PC-9 (cell line): ENCODE data around the gene PTPN14. TPM values are rescaled to one million over a fixed set of nuclear protein-coding genes. Genes with fewer than 3 reads are reported as not detected.

Experiments used
- BruUV-seq: library from RNA; stranded (reverse); fragments of 400-500 nt; replicated peaks from 2 replicates; lab custom pipeline; 2021; lab: Mats Ljungman, UMichigan
- CTCF ChIA-PET: fragments of 300-600 bp; sonication (Branson Sonifier 250); formaldehyde crosslinking; loops from one replicate; lab custom pipeline; 2022; ENCODE audit warnings: antibody characterized with exemption; lab: Charles Lee
- POLR2A ChIA-PET: fragments of 300-600 bp; sonication (Branson Sonifier 250); formaldehyde crosslinking; loops from one replicate; lab custom pipeline; 2022; ENCODE audit warnings: antibody characterized with exemption; ENCODE audit not compliant: unreplicated experiment; lab: Charles Lee
- DNase-seq, 2 experiments: peaks; one replicate each; pipeline versions ENCODE4 v3.0.0 to v3.0.0-alpha.2; 2015 to 2022; ENCODE audit warnings: mixed read lengths in 1 of 2
- H2AFZ ChIP-seq: fragments of 200-600 bp; sonication (generic); 2 replicates; pipeline ENCODE4 v1.8.1; 2017; ENCODE audit warnings: antibody characterized with exemption
- H3F3A ChIP-seq: fragments of 200-600 bp; sonication (generic); 2 replicates; pipeline ENCODE4 v1.8.1; 2017; ENCODE audit warnings: antibody characterized with exemption, mild to moderate bottlenecking, low read depth; ENCODE audit not compliant: insufficient read depth
- H3K27ac ChIP-seq: fragments of 200-600 bp; sonication (generic); 2 replicates; pipeline ENCODE4 v1.6.1; 2016; ENCODE audit warnings: mixed run types
- H3K27me3 ChIP-seq: fragments of 200-600 bp; sonication (generic); 2 replicates; pipeline ENCODE4 v1.6.1; 2016; ENCODE audit warnings: low read depth, mixed run types; ENCODE audit not compliant: insufficient read depth
- H3K36me3 ChIP-seq: fragments of 200-600 bp; sonication (generic); 2 replicates; pipeline ENCODE4 v1.6.1; 2016; ENCODE audit warnings: low read depth, mixed run types
- H3K4me1 ChIP-seq: fragments of 200-600 bp; sonication (generic); replicated peaks from 2 replicates; pipeline ENCODE4 v1.6.1; 2016; ENCODE audit warnings: mixed run types; ENCODE audit not compliant: insufficient read depth
- H3K4me2 ChIP-seq: fragments of 200-600 bp; sonication (generic); 2 replicates; pipeline ENCODE4 v1.6.1; 2017; ENCODE audit warnings: mixed run types
- H3K4me3 ChIP-seq: fragments of 200-600 bp; sonication (generic); 2 replicates; pipeline ENCODE4 v1.6.1; 2016; ENCODE audit warnings: mixed run types
- H3K79me2 ChIP-seq: fragments of 200-600 bp; sonication (generic); 2 replicates; pipeline ENCODE4 v1.6.1; 2017; ENCODE audit warnings: low read depth, mixed run types
- H3K9me2 ChIP-seq: fragments of 200-600 bp; sonication (generic); 2 replicates; pipeline ENCODE4 v1.8.1; 2017; ENCODE audit warnings: mild to moderate bottlenecking; ENCODE audit not compliant: insufficient read depth
- H3K9me3 ChIP-seq: fragments of 200-600 bp; sonication (generic); 2 replicates; pipeline ENCODE4 v1.8.1; 2016; ENCODE audit warnings: low read depth; ENCODE audit not compliant: insufficient read depth
- H4K20me1 ChIP-seq: fragments of 200-600 bp; sonication (generic); 2 replicates; pipeline ENCODE4 v1.8.1; 2017; ENCODE audit not compliant: insufficient read depth
- EZH2 ChIP-seq: fragments of 200-600 bp; sonication (generic); IDR thresholded peaks from 2 replicates; pipeline ENCODE4 v1.8.0; 2017; ENCODE audit warnings: antibody characterized with exemption, low read depth
- intact Hi-C: fragments of 100-400 bp; cut with micrococcal nuclease; formaldehyde crosslinking; loops from one replicate; pipeline ENCODE4 v1.10.0; 2022; ENCODE audit not compliant: unreplicated experiment
- total RNA-seq: library from RNA; stranded (reverse); gene quantifications from 2 replicates; pipeline ENCODE4 v1.2.3, GENCODE V29; 2021
- TF ChIP-seq, protein P1 (sequence below): fragments of 200-600 bp; sonication (generic); conservative IDR thresholded peaks from 2 replicates; pipeline ENCODE4 v1.6.1; 2017; ENCODE audit warnings: mixed run types, antibody characterized with exemption, mild to moderate bottlenecking, moderate library complexity

PTPN14 gene
- total RNA-seq, 1 experiment from 2014 or later = 78.9 TPM

DNA sequence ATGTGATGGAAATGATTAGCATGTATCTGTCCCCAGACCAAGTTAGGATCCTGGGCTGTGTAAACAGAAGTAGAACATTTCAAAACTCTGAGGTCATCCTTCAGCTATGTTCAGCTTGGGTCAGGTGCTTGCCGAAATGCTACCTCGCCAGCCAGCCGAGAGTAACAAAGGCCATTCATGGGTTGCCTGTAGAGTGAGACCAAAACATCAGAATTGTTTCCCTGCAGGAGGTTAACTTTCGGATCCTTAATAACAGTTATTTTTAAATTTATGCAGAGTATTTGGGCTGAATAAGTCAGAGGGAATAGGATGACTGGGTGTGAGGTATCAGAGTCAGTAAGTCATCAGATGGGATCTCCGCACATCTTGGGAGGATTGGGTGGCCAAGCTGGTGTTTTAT lies 234.8 kb downstream of the PTPN14 start:
- CTCF ChIA-PET = interaction anchor here (0.6 kb wide), 1 partner anchor 102 kb away, joined by 4 read pairs; no protein-coding TSS in a partner anchor
- H3K27ac ChIP-seq = no peak overlapping the region

DNA sequence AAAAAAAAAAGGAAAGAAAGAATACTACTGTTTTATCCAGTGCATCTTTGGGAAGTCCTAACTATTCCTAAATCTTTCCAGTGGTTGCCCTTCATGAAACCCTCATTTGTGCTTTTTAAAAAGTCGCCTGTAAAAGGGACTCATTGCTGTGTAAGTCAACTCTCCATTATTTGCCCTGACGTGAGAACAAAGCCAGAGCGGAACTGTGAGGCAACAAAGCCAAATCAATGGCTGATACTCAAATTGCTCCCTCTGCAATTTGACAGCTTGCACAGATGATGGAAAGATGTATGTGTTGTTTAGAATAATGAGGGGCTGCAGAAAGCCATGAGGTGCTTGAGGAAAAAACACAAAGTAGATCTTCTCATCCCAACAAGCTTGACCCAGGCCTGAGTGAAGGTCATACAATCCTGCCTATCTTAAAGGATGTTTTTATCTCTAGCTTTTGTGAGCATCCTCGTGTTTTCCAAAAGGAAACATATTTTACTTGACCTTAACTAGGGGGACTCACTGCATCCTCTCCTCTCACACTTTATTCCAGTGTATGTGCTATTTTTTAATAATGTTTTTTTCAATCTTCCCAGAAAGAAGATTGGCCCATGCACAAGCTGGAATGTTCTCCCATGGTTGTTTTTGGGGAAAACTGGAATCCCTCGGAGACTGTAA lies 237.1 kb downstream of the PTPN14 start:
- BruUV-seq = no TSS peak
- Histone ChIP-seq H2AFZ (no peak overlapping the region), H3K4me1 (no peaks in the 10 kb centered on the region), H3K9me3 (no peaks in the 10 kb centered on the region), H3K4me2 (no peak overlapping the region), H3F3A (no peaks in the 10 kb centered on the region), H4K20me1 (no peaks in the 10 kb centered on the region), H3K9me2 (no peaks in the 10 kb centered on the region), H3K27me3 (no peaks in the 10 kb centered on the region), H3K27ac (no peak overlapping the region), H3K36me3 (no peaks in the 10 kb centered on the region), H3K79me2 (no peaks in the 10 kb centered on the region), H3K4me3 (no peak overlapping the region)
- CTCF ChIA-PET = no interaction called here
- TF ChIP-seq, protein P1, sequence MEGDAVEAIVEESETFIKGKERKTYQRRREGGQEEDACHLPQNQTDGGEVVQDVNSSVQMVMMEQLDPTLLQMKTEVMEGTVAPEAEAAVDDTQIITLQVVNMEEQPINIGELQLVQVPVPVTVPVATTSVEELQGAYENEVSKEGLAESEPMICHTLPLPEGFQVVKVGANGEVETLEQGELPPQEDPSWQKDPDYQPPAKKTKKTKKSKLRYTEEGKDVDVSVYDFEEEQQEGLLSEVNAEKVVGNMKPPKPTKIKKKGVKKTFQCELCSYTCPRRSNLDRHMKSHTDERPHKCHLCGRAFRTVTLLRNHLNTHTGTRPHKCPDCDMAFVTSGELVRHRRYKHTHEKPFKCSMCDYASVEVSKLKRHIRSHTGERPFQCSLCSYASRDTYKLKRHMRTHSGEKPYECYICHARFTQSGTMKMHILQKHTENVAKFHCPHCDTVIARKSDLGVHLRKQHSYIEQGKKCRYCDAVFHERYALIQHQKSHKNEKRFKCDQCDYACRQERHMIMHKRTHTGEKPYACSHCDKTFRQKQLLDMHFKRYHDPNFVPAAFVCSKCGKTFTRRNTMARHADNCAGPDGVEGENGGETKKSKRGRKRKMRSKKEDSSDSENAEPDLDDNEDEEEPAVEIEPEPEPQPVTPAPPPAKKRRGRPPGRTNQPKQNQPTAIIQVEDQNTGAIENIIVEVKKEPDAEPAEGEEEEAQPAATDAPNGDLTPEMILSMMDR = no peak
- TF ChIP-seq EZH2 = no peak
- intact Hi-C loops = loop anchor here (5.0 kb wide), 1 partner anchor 1297 kb away; the partner anchor contains the start of gene ANGEL2
- POLR2A ChIA-PET = no interaction called here
- DNase-seq = no peak

More for the DNA sequence above, 234.8 kb downstream of the PTPN14 start:
- no peaks in the 10 kb centered on the region for H3K4me1 ChIP-seq
- TF ChIP-seq EZH2 = no peak
- TF ChIP-seq, protein P1 = no peak
- 0 out of 2 replicates have a peak, but pooled peaks cover 7% of the 10 kb centered on the region for H3K36me3 ChIP-seq
- no peaks in the 10 kb centered on the region for H4K20me1 ChIP-seq
- no peaks in the 10 kb centered on the region for H3F3A ChIP-seq
- no peak overlapping the region for H2AFZ ChIP-seq
- no peaks in the 10 kb centered on the region for H3K79me2 ChIP-seq
- H3K9me3 ChIP-seq = no peaks in the 10 kb centered on the region
- no peak overlapping the region for H3K4me3 ChIP-seq
- H3K9me2 ChIP-seq = no peaks in the 10 kb centered on the region
- no TSS peak for BruUV-seq
- POLR2A ChIA-PET = interaction anchor here (0.9 kb wide), 1 partner anchor 204 kb away, joined by 5 read pairs; no protein-coding TSS in a partner anchor
- DNase-seq = peak; percentile 23 to 43
- intact Hi-C loops = loop anchor here (5.0 kb wide), 1 partner anchor 34 kb away; the partner anchor contains the start of gene SMYD2
- no peak overlapping the region for H3K4me2 ChIP-seq
- no peaks in the 10 kb centered on the region for H3K27me3 ChIP-seq

DNA sequence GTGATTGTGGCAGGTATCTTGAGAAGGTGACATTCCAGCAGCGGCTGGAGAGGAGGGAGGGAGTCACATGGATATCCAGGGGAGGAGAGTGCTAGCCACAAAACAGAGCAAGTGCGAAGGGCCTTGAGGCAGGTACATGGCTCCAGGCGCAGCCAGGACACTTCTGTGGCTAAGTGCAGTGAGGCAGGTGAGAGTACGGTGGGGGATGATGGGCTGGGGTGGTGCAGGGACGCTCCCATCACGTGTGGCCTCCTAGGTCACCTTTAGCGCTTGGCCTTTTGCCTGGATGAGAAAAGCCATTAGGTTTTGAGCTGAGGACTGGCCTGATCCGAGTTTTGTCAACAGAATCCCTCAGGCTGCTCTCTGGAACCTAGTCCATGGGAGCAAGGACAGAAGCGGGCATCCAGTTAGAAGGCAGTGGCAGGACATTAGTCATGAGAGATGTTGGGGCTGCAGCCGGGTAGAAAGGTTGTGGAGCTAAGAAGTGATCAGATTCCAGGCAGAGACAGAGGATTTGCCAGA lies 238.8 kb downstream of the PTPN14 start:
- no peak overlapping the region for H3K4me2 ChIP-seq
- no peaks in the 10 kb centered on the region for H3K27me3 ChIP-seq
- no peaks in the 10 kb centered on the region for H3F3A ChIP-seq
- no peak for TF ChIP-seq EZH2
- TF ChIP-seq, protein P1 = no peak
- ChIA-PET CTCF (no interaction called here), POLR2A (no interaction called here)
- H3K27ac ChIP-seq = no peak overlapping the region
- no peak overlapping the region for H2AFZ ChIP-seq
- BruUV-seq = no TSS peak
- intact Hi-C loops = loop anchor here (5.0 kb wide), 1 partner anchor 1295 kb away; the partner anchor contains the start of gene ANGEL2
- H3K4me3 ChIP-seq = no peak overlapping the region
- H3K36me3 ChIP-seq = no peaks in the 10 kb centered on the region
- H3K9me2 ChIP-seq = no peaks in the 10 kb centered on the region
- no peaks in the 10 kb centered on the region for H3K4me1 ChIP-seq
- DNase-seq = no peak
- H3K79me2 ChIP-seq = no peaks in the 10 kb centered on the region
- no peaks in the 10 kb centered on the region for H4K20me1 ChIP-seq
- H3K9me3 ChIP-seq = no peaks in the 10 kb centered on the region
